Measurements from ENCODE around the gene FLT1.
A peak's percentile ranks its signal among the peaks of the same experiment; 100 is the strongest.

The FLT1 gene

GRCh38 chr13:28426381-28426780 lies 68.5 kb downstream of the FLT1 start:
- DNase-seq: no peak

GRCh38 chr13:28425793-28426192 lies 69.1 kb downstream of the FLT1 start:
- DNase-seq: no peak

- DNase-seq: no peak
Measured at GRCh38 chr13:28424541-28424940, 70.4 kb downstream of the FLT1 start.

- DNase-seq: no peak
Measured at GRCh38 chr13:28423010-28423409, 71.9 kb downstream of the FLT1 start.

GRCh38 chr13:28421676-28422410 lies 73.1 kb downstream of the FLT1 start:
- no peak for DNase-seq

- DNase-seq: no peak
Measured at GRCh38 chr13:28420704-28421103, 74.2 kb downstream of the FLT1 start.

- no peak for DNase-seq
Measured at GRCh38 chr13:28415994-28416421, 78.9 kb downstream of the FLT1 start.

- no peak for DNase-seq
Measured at GRCh38 chr13:28413999-28414398, 80.9 kb downstream of the FLT1 start.

GRCh38 chr13:28412981-28413380 lies 81.9 kb downstream of the FLT1 start:
- no peak for DNase-seq

GRCh38 chr13:28411831-28412353 lies 83.0 kb downstream of the FLT1 start:
- DNase-seq: no peak

GRCh38 chr13:28410096-28410495 lies 84.8 kb downstream of the FLT1 start:
- no peak for DNase-seq

GRCh38 chr13:28409648-28410047 lies 85.3 kb downstream of the FLT1 start:
- DNase-seq: no peak

GRCh38 chr13:28408863-28409262 lies 86.1 kb downstream of the FLT1 start:
- no peak for DNase-seq

GRCh38 chr13:28408235-28408848 lies 86.6 kb downstream of the FLT1 start:
- DNase-seq: peak; percentile 63 to 84

- no peak for DNase-seq
Measured at GRCh38 chr13:28406733-28407266, 88.1 kb downstream of the FLT1 start.

- no peak for DNase-seq
Measured at GRCh38 chr13:28402057-28402381, 92.9 kb downstream of the FLT1 start.

GRCh38 chr13:28401303-28402056 lies 93.4 kb downstream of the FLT1 start:
- DNase-seq: no peak

- no peak for DNase-seq
Measured at GRCh38 chr13:28396053-28396452, 98.9 kb downstream of the FLT1 start.

GRCh38 chr13:28394422-28394821 lies 100.5 kb downstream of the FLT1 start:
- DNase-seq: no peak

- DNase-seq: no peak
Measured at GRCh38 chr13:28392896-28393505, 101.9 kb downstream of the FLT1 start.

GRCh38 chr13:28392428-28392827 lies 102.5 kb downstream of the FLT1 start:
- DNase-seq: no peak

GRCh38 chr13:28387740-28388501 lies 107.0 kb downstream of the FLT1 start:
- DNase-seq: no peak
